Trophoblast cell (in vitro differentiated cells and primary cell): ENCODE measurements around the gene DHTKD1.

ENCODE experiments used
- DNase-seq, 2 donors: peaks; one replicate each; pipeline ENCODE4 v3.0.0-alpha.2; 2016
- H2AFZ ChIP-seq: 2 replicates; pipeline ENCODE4 v1.6.1; 2013; ENCODE audit warnings: low read length, moderate library complexity, mild to moderate bottlenecking; ENCODE audit not compliant: insufficient read depth, poor library complexity
- H2AK5ac ChIP-seq: 2 replicates; pipeline ENCODE4 v1.6.1; 2013; ENCODE audit warnings: mild to moderate bottlenecking, low read length
- H2BK120ac ChIP-seq: 2 replicates; pipeline ENCODE4 v1.6.1; 2013; ENCODE audit warnings: low read length, mild to moderate bottlenecking, moderate library complexity; ENCODE audit not compliant: insufficient read depth, poor library complexity
- H2BK12ac ChIP-seq: 2 replicates; pipeline ENCODE4 v1.6.1; 2013; ENCODE audit warnings: mild to moderate bottlenecking, low read length, moderate library complexity
- H2BK5ac ChIP-seq: 2 replicates; pipeline ENCODE4 v1.6.1; 2013; ENCODE audit warnings: low read length, low read depth, moderate library complexity, mild to moderate bottlenecking; ENCODE audit not compliant: poor library complexity
- H3K14ac ChIP-seq: 2 replicates; pipeline ENCODE4 v1.6.1; 2013; ENCODE audit warnings: mild to moderate bottlenecking, low read length
- H3K18ac ChIP-seq: 2 replicates; pipeline ENCODE4 v1.6.1; 2013; ENCODE audit warnings: mild to moderate bottlenecking, low read length
- H3K23ac ChIP-seq: 2 replicates; pipeline ENCODE4 v1.6.1; 2013; ENCODE audit warnings: low read length
- H3K27ac ChIP-seq: 2 replicates; pipeline ENCODE4 v1.5.1; 2013; ENCODE audit warnings: low read depth, mild to moderate bottlenecking, inconsistent platforms, low read length, moderate library complexity
- H3K27me3 ChIP-seq: 2 replicates; pipeline ENCODE4 v1.6.1; 2013; ENCODE audit warnings: inconsistent platforms, mild to moderate bottlenecking, low read length, moderate library complexity; ENCODE audit not compliant: insufficient read depth
- H3K36me3 ChIP-seq, 2 experiments: 1 replicate in 1 of 2; 2 replicates in 1 of 2; pipeline ENCODE4 v1.6.1; 2013; ENCODE audit warnings: low read length in 2 of 2, mild to moderate bottlenecking in 2 of 2, moderate library complexity in 1 of 2; ENCODE audit not compliant: insufficient read depth in 2 of 2, control insufficient read depth in 1 of 2
- H3K4ac ChIP-seq: 2 replicates; pipeline ENCODE4 v1.6.1; 2013; ENCODE audit warnings: low read depth, mild to moderate bottlenecking, low read length, moderate library complexity
- H3K4me1 ChIP-seq, 2 experiments: 1 replicate in 1 of 2; 2 replicates in 1 of 2; pipeline ENCODE4 v1.6.1; 2013; ENCODE audit warnings: low read length in 2 of 2, mild to moderate bottlenecking in 2 of 2, moderate library complexity in 1 of 2; ENCODE audit not compliant: insufficient read depth in 2 of 2, control insufficient read depth in 1 of 2
- H3K4me2 ChIP-seq: 2 replicates; pipeline ENCODE4 v1.6.1; 2013; ENCODE audit warnings: inconsistent platforms, mild to moderate bottlenecking, low read length, moderate library complexity
- H3K4me3 ChIP-seq: 2 replicates; pipeline ENCODE4 v1.5.1; 2013; ENCODE audit warnings: mild to moderate bottlenecking, low read depth, low read length, inconsistent platforms
- H3K79me1 ChIP-seq: one replicate; pipeline ENCODE4 v1.6.1; 2013; ENCODE audit warnings: low read length
- H3K79me2 ChIP-seq: 2 replicates; pipeline ENCODE4 v1.6.1; 2013; ENCODE audit warnings: low read length, mild to moderate bottlenecking; ENCODE audit not compliant: control insufficient read depth, insufficient read depth, poor library complexity
- H3K9ac ChIP-seq: 2 replicates; pipeline ENCODE4 v1.6.1; 2013; ENCODE audit warnings: mild to moderate bottlenecking, low read length
- H3K9me3 ChIP-seq: 2 replicates; pipeline ENCODE4 v1.6.1; 2013; ENCODE audit warnings: low read depth, mild to moderate bottlenecking, control low read depth, inconsistent platforms, low read length; ENCODE audit not compliant: insufficient read depth
- H4K12ac ChIP-seq: 2 replicates; pipeline ENCODE4 v1.6.1; 2013; ENCODE audit warnings: low read depth, mild to moderate bottlenecking, low read length, moderate library complexity
- H4K8ac ChIP-seq: 2 replicates; pipeline ENCODE4 v1.6.1; 2013; ENCODE audit warnings: low read depth, mild to moderate bottlenecking, low read length, moderate library complexity
- H4K91ac ChIP-seq: one replicate; pipeline ENCODE4 v1.6.1; 2013; ENCODE audit warnings: low read depth, mild to moderate bottlenecking, low read length, moderate library complexity
- WGBS: extraction: QIAGEN DNeasy Blood & Tissue Kit; methylation state at CpG from one replicate; pipeline ENCODE4 v1.1.7; 2013; ENCODE audit warnings: missing lambda C conversion rate; ENCODE audit not compliant: insufficient read length, insufficient coverage; ENCODE audit errors: extremely low coverage; 5-methylcytosine and 5-hydroxymethylcytosine counted together

The DHTKD1 gene

GRCh38 chr10:12097791-12098190, 29.0 kb downstream of the DHTKD1 start:
- no peak overlapping the region for H3K18ac ChIP-seq
- H3K4ac ChIP-seq: no peak overlapping the region
- H3K27ac ChIP-seq: no peak overlapping the region
- H3K36me3 ChIP-seq: peaks cover 33 to 38% of the 10 kb centered on the region in 2 experiments
- no peak for DNase-seq
- peaks cover 0 to 2% of the 10 kb centered on the region in 2 experiments for H3K4me1 ChIP-seq
- no peak overlapping the region for H3K4me3 ChIP-seq
- H3K79me1 ChIP-seq: no peaks in the 10 kb centered on the region
- no peak overlapping the region for H4K8ac ChIP-seq
- H4K12ac ChIP-seq: no peak overlapping the region
- H2BK12ac ChIP-seq: no peak overlapping the region
- no peak overlapping the region for H2BK5ac ChIP-seq
- WGBS: no CpG with 5 or more reads among the region's 5 CpGs
- H3K14ac ChIP-seq: no peak overlapping the region
- no peak overlapping the region for H3K9ac ChIP-seq
- H3K23ac ChIP-seq: no peak overlapping the region
- no peaks in the 10 kb centered on the region for H3K79me2 ChIP-seq
- no peak overlapping the region for H2BK120ac ChIP-seq
- H4K91ac ChIP-seq: no peak overlapping the region
- no peaks in the 10 kb centered on the region for H3K9me3 ChIP-seq
- no peaks in the 10 kb centered on the region for H3K27me3 ChIP-seq
- no peak overlapping the region for H2AFZ ChIP-seq
- no peak overlapping the region for H3K4me2 ChIP-seq
- no peak overlapping the region for H2AK5ac ChIP-seq

- WGBS: no CpG with 5 or more reads among the region's 4 CpGs
- H3K4ac ChIP-seq: no peak overlapping the region
These were observed 30.2 kb downstream of the DHTKD1 start for GRCh38 chr10:12098966-12099365.

GRCh38 chr10:12103802-12104201, 35.0 kb downstream of the DHTKD1 start:
- Histone ChIP-seq H2BK120ac (no peak overlapping the region), H4K12ac (no peak overlapping the region), H3K9ac (no peak overlapping the region), H3K27me3 (no peaks in the 10 kb centered on the region), H2BK12ac (no peak overlapping the region), H3K23ac (no peak overlapping the region), H4K91ac (no peak overlapping the region), H3K27ac (no peak overlapping the region), H3K36me3 (peaks cover 47 to 48% of the 10 kb centered on the region in 2 experiments), H3K4me1 (no peaks in the 10 kb centered on the region), H4K8ac (no peak overlapping the region), H2AFZ (no peak overlapping the region), H3K14ac (no peak overlapping the region), H3K4me2 (no peak overlapping the region), H3K4ac (no peak overlapping the region), H3K9me3 (no peaks in the 10 kb centered on the region), H3K4me3 (no peak overlapping the region), H3K79me2 (no peaks in the 10 kb centered on the region), H3K79me1 (no peaks in the 10 kb centered on the region), H3K18ac (no peak overlapping the region), H2BK5ac (no peak overlapping the region), H2AK5ac (no peak overlapping the region)
- no CpG with 5 or more reads among the region's 4 CpGs for WGBS
- no peak for DNase-seq

More at GRCh38 chr10:12098966-12099365, 30.2 kb downstream of the DHTKD1 start:
- no peak overlapping the region for H4K12ac ChIP-seq
- H3K18ac ChIP-seq: no peak overlapping the region
- H3K79me1 ChIP-seq: no peaks in the 10 kb centered on the region
- H3K9me3 ChIP-seq: no peaks in the 10 kb centered on the region
- no peak overlapping the region for H2AK5ac ChIP-seq
- no peak overlapping the region for H3K23ac ChIP-seq
- H3K14ac ChIP-seq: no peak overlapping the region
- H3K9ac ChIP-seq: no peak overlapping the region
- peaks cover 0 to 2% of the 10 kb centered on the region in 2 experiments for H3K4me1 ChIP-seq
- no peak overlapping the region for H2BK5ac ChIP-seq
- H3K36me3 ChIP-seq: peaks cover 31 to 36% of the 10 kb centered on the region in 2 experiments
- no peak for DNase-seq
- no peak overlapping the region for H3K27ac ChIP-seq
- H3K79me2 ChIP-seq: no peaks in the 10 kb centered on the region
- H4K91ac ChIP-seq: no peak overlapping the region
- H2BK12ac ChIP-seq: no peak overlapping the region
- H4K8ac ChIP-seq: no peak overlapping the region
- no peak overlapping the region for H3K4me3 ChIP-seq
- no peak overlapping the region for H2BK120ac ChIP-seq
- H2AFZ ChIP-seq: no peak overlapping the region
- no peak overlapping the region for H3K4me2 ChIP-seq
- no peaks in the 10 kb centered on the region for H3K27me3 ChIP-seq

- Histone ChIP-seq H3K27ac (no peak overlapping the region), H3K9ac (no peak overlapping the region), H2BK120ac (no peak overlapping the region), H4K12ac (no peak overlapping the region), H3K14ac (no peak overlapping the region), H3K4me1 (no peaks in the 10 kb centered on the region), H3K4me2 (no peak overlapping the region), H4K91ac (no peak overlapping the region), H2BK12ac (no peak overlapping the region), H3K23ac (no peak overlapping the region), H3K4ac (no peak overlapping the region), H3K18ac (no peak overlapping the region), H2AK5ac (no peak overlapping the region), H3K36me3 (peaks cover 42 to 54% of the 10 kb centered on the region in 2 experiments), H3K79me2 (no peaks in the 10 kb centered on the region), H3K9me3 (no peaks in the 10 kb centered on the region), H4K8ac (no peak overlapping the region), H2AFZ (no peak overlapping the region), H3K4me3 (no peak overlapping the region), H3K27me3 (no peaks in the 10 kb centered on the region), H3K79me1 (no peaks in the 10 kb centered on the region), H2BK5ac (no peak overlapping the region)
- no peak for DNase-seq
- WGBS: no CpG with 5 or more reads among the region's 14 CpGs
These were observed 39.0 kb downstream of the DHTKD1 start for GRCh38 chr10:12107781-12108180.
